Neural cell (in vitro differentiated cells): ENCODE data around the gene UBAC2. TPM values are rescaled to one million over a fixed set of nuclear protein-coding genes. Genes with fewer than 3 reads are reported as not detected.

Experiments used
- H2AFZ ChIP-seq: fragments of 200-600, 300-800 bp; sonication (generic), shearing (Covaris generic); 2 replicates; pipeline ENCODE4 v1.6.0; 2014; ENCODE audit warnings: low read depth, mild to moderate bottlenecking, antibody characterized with exemption, low read length, moderate library complexity
- H3F3A ChIP-seq: fragments of 200-600 bp; shearing (Covaris generic); 2 replicates; pipeline ENCODE4 v1.6.1; 2016; ENCODE audit warnings: mild to moderate bottlenecking, moderate library complexity, mixed read lengths, antibody characterized with exemption, low read length; ENCODE audit not compliant: insufficient read depth, poor library complexity, severe bottlenecking
- H3K27ac ChIP-seq: fragments of 200-600, 300-800 bp; sonication (generic), shearing (Covaris generic); 2 replicates; pipeline ENCODE4 v1.5.1; 2014; ENCODE audit warnings: mild to moderate bottlenecking, low read length, moderate library complexity
- H3K27me3 ChIP-seq: fragments of 300-800, 200-600 bp; sonication (generic), shearing (Covaris generic); 2 replicates; pipeline ENCODE4 v1.6.0; 2014; ENCODE audit warnings: mild to moderate bottlenecking, low read depth, low read length, moderate library complexity; ENCODE audit not compliant: insufficient read depth
- H3K36me3 ChIP-seq: fragments of 300-800, 200-600 bp; sonication (generic), shearing (Covaris generic); 2 replicates; pipeline ENCODE4 v1.5.1; 2014; ENCODE audit warnings: mild to moderate bottlenecking, antibody characterized with exemption, low read length, moderate library complexity; ENCODE audit not compliant: insufficient read depth
- H3K4me2 ChIP-seq: fragments of 300-800, 200-600 bp; sonication (generic), shearing (Covaris generic); 2 replicates; pipeline ENCODE4 v1.6.0; 2014; ENCODE audit warnings: mild to moderate bottlenecking, low read length
- H3K4me3 ChIP-seq: fragments of 300-800, 200-600 bp; sonication (generic), shearing (Covaris generic); 2 replicates; pipeline ENCODE4 v1.5.1; 2014; ENCODE audit warnings: mild to moderate bottlenecking, low read length, moderate library complexity
- H3K79me2 ChIP-seq: fragments of 200-600 bp; shearing (Covaris generic); replicated peaks from 2 replicates; pipeline ENCODE4 v1.6.0; 2014; ENCODE audit warnings: mild to moderate bottlenecking, low read length, moderate library complexity; ENCODE audit not compliant: insufficient read depth
- H3K9ac ChIP-seq: fragments of 300-800, 200-600 bp; sonication (generic), shearing (Covaris generic); 2 replicates; pipeline ENCODE4 v1.6.1; 2016; ENCODE audit warnings: mild to moderate bottlenecking, low read length, mixed read lengths
- H3K9me2 ChIP-seq: fragments of 200-600 bp; shearing (Covaris generic); 2 replicates; pipeline ENCODE4 v1.6.1; 2016; ENCODE audit warnings: mild to moderate bottlenecking, low read length, mixed read lengths; ENCODE audit not compliant: insufficient read depth
- H3K9me3 ChIP-seq: fragments of 200-600, 300-800 bp; sonication (generic), shearing (Covaris generic); 2 replicates; pipeline ENCODE4 v1.6.1; 2016; ENCODE audit warnings: mild to moderate bottlenecking, mixed run types, low read length, moderate library complexity, mixed read lengths
- H4K20me1 ChIP-seq: fragments of 200-600 bp; shearing (Covaris generic); 2 replicates; pipeline ENCODE4 v1.6.1; 2016; ENCODE audit warnings: mild to moderate bottlenecking, mixed run types; ENCODE audit not compliant: insufficient read depth
- EP300 ChIP-seq: fragments of 450-650 bp; conservative IDR thresholded peaks from 2 replicates; pipeline ENCODE4 v1.6.1; 2014; ENCODE audit warnings: antibody characterized with exemption, mild to moderate bottlenecking, moderate library complexity; ENCODE audit not compliant: poor library complexity, severe bottlenecking
- EZH2 ChIP-seq: fragments of 200-600, 300-800 bp; shearing (Covaris generic), sonication (generic); IDR thresholded peaks from 2 replicates; pipeline ENCODE4 v1.6.1; 2014; ENCODE audit warnings: antibody characterized with exemption, low read length, borderline replicate concordance, mild to moderate bottlenecking; ENCODE audit not compliant: insufficient read depth, poor library complexity, severe bottlenecking
- MXI1 ChIP-seq: fragments of 450-650 bp; conservative IDR thresholded peaks from 2 replicates; pipeline ENCODE4 v1.6.1; 2014; ENCODE audit warnings: antibody characterized with exemption, mild to moderate bottlenecking; ENCODE audit not compliant: poor library complexity, severe bottlenecking
- POLR2AphosphoS5 ChIP-seq: IDR thresholded peaks from 2 replicates; pipeline ENCODE4 v1.6.1; 2012
- RAD21 ChIP-seq: fragments of 450-650 bp; conservative IDR thresholded peaks from 2 replicates; pipeline ENCODE4 v1.6.1; 2014; ENCODE audit warnings: antibody characterized with exemption, mild to moderate bottlenecking, moderate library complexity
- SMC3 ChIP-seq: fragments of 450-650 bp; conservative IDR thresholded peaks from 2 replicates; pipeline ENCODE4 v1.6.1; 2014; ENCODE audit warnings: antibody characterized with exemption, mild to moderate bottlenecking, moderate library complexity; ENCODE audit not compliant: poor library complexity
- TAF1 ChIP-seq: IDR thresholded peaks from 2 replicates; pipeline ENCODE4 v1.6.1; 2012; ENCODE audit warnings: low read depth
- polyA plus RNA-seq: library from polyadenylated mRNA; depleted of rRNA; stranded (reverse); fragments of >200 nt; gene quantifications from 2 replicates; pipeline ENCODE4 v1.2.3, GENCODE V29; 2014
- TF ChIP-seq, protein P1 (sequence below): fragments of 450-650 bp; IDR thresholded peaks from 2 replicates; pipeline ENCODE4 v1.5.1; 2014; ENCODE audit warnings: antibody characterized with exemption, mild to moderate bottlenecking, moderate library complexity; ENCODE audit not compliant: poor library complexity, severe bottlenecking
- TF ChIP-seq, protein P2 (sequence below): IDR thresholded peaks from 2 replicates; pipeline ENCODE4 v1.6.1; 2012; ENCODE audit warnings: borderline replicate concordance

Gene UBAC2
- polyA plus RNA-seq, 1 donor from 2014 or later, result 56.9 TPM

DNA sequence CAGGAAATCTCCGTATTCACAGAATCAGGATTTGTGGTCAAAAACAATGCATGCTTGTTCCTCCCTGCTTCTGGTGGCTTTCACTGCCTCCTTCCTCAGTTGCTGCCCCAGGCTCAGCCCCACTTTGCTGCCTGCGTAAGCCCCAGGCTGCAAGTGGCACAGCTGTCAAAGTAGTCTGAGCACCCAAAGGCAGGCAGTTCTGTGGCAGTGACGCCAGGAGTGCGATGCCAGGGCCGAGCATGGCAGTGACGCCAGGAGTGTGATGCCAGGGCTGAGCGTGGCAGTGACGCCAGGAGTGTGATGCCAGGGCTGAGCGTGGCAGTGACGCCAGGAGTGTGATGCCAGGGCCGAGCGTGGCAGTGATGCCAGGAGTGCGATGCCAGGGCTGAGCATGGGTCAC lies 183.8 kb downstream of the UBAC2 start:
- Histone ChIP-seq H3K4me3 (no peak overlapping the region), H3K27ac (no peak overlapping the region), H3K9ac (no peak overlapping the region)

DNA sequence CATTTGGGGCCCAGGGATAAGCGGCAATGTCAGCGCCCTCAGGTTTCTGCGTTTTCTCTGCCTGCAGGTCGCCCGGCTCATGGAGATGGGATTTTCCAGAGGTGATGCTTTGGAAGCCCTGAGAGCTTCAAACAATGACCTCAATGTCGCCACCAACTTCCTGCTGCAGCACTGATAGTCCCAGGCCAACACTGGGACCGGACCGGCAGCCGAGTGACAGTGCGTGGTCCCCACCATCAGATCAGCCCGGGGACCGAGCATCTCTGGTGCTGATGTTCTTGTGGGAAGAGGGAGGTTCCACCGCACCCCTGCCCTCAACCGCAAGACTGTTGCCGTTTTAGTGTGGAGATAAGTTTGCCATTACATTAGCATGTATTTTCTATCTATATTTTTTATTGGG lies 184.5 kb downstream of the UBAC2 start:
- TF ChIP-seq MXI1, result no peak
- no peaks in the 10 kb centered on the region for H3K27me3 ChIP-seq
- H3K36me3 ChIP-seq, result no peaks in the 10 kb centered on the region
- H3K79me2 ChIP-seq, result no peaks in the 10 kb centered on the region
- H4K20me1 ChIP-seq, result no peaks in the 10 kb centered on the region
- no peaks in the 10 kb centered on the region for H3K9me3 ChIP-seq
- no peak overlapping the region for H3K9ac ChIP-seq
- no peak overlapping the region for H3K4me3 ChIP-seq
- no peaks in the 10 kb centered on the region for H3F3A ChIP-seq
- no peaks in the 10 kb centered on the region for H3K9me2 ChIP-seq
- no peak overlapping the region for H3K27ac ChIP-seq
- H2AFZ ChIP-seq, result no peak overlapping the region
- H3K4me2 ChIP-seq, result no peak overlapping the region

More for the DNA sequence above, 183.8 kb downstream of the UBAC2 start:
- no peaks in the 10 kb centered on the region for H3K36me3 ChIP-seq
- no peak overlapping the region for H2AFZ ChIP-seq
- H3K27me3 ChIP-seq, result no peaks in the 10 kb centered on the region
- H4K20me1 ChIP-seq, result no peaks in the 10 kb centered on the region
- no peaks in the 10 kb centered on the region for H3F3A ChIP-seq
- no peaks in the 10 kb centered on the region for H3K9me3 ChIP-seq
- no peaks in the 10 kb centered on the region for H3K79me2 ChIP-seq
- TF ChIP-seq TAF1 (no peak), RAD21 (no peak), EZH2 (no peak), SMC3 (no peak), EP300 (no peak), MXI1 (no peak)
- TF ChIP-seq, protein P1, sequence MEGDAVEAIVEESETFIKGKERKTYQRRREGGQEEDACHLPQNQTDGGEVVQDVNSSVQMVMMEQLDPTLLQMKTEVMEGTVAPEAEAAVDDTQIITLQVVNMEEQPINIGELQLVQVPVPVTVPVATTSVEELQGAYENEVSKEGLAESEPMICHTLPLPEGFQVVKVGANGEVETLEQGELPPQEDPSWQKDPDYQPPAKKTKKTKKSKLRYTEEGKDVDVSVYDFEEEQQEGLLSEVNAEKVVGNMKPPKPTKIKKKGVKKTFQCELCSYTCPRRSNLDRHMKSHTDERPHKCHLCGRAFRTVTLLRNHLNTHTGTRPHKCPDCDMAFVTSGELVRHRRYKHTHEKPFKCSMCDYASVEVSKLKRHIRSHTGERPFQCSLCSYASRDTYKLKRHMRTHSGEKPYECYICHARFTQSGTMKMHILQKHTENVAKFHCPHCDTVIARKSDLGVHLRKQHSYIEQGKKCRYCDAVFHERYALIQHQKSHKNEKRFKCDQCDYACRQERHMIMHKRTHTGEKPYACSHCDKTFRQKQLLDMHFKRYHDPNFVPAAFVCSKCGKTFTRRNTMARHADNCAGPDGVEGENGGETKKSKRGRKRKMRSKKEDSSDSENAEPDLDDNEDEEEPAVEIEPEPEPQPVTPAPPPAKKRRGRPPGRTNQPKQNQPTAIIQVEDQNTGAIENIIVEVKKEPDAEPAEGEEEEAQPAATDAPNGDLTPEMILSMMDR, result no peak
- TF ChIP-seq, protein P2, sequence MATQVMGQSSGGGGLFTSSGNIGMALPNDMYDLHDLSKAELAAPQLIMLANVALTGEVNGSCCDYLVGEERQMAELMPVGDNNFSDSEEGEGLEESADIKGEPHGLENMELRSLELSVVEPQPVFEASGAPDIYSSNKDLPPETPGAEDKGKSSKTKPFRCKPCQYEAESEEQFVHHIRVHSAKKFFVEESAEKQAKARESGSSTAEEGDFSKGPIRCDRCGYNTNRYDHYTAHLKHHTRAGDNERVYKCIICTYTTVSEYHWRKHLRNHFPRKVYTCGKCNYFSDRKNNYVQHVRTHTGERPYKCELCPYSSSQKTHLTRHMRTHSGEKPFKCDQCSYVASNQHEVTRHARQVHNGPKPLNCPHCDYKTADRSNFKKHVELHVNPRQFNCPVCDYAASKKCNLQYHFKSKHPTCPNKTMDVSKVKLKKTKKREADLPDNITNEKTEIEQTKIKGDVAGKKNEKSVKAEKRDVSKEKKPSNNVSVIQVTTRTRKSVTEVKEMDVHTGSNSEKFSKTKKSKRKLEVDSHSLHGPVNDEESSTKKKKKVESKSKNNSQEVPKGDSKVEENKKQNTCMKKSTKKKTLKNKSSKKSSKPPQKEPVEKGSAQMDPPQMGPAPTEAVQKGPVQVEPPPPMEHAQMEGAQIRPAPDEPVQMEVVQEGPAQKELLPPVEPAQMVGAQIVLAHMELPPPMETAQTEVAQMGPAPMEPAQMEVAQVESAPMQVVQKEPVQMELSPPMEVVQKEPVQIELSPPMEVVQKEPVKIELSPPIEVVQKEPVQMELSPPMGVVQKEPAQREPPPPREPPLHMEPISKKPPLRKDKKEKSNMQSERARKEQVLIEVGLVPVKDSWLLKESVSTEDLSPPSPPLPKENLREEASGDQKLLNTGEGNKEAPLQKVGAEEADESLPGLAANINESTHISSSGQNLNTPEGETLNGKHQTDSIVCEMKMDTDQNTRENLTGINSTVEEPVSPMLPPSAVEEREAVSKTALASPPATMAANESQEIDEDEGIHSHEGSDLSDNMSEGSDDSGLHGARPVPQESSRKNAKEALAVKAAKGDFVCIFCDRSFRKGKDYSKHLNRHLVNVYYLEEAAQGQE, result no peak
- no peak overlapping the region for H3K4me2 ChIP-seq
- H3K9me2 ChIP-seq, result no peaks in the 10 kb centered on the region

DNA sequence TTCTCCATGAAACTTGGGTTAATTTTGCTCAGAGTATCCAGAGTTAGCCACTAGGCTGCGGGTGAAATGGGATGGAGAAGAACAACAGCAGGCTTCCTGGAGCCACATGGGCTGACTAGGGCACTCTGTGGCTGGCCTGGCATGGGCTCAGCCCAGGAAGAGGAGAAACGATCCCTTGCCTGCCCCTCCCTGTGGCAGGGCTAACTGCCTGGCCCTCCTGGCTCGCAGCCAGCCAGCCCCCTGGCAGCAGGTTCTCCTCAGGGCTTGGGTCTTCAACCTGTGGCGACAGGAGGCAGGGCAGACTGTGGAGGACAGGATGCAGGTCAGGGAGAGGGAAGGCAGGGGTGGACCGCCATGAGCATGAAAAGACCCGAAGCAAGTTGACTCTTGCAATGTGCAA lies 185.3 kb downstream of the UBAC2 start:
- Histone ChIP-seq H3K9ac (no peak overlapping the region), H3K36me3 (no peaks in the 10 kb centered on the region), H3K27ac (no peak overlapping the region), H3K9me2 (no peaks in the 10 kb centered on the region), H3K4me3 (no peak overlapping the region), H3K9me3 (no peaks in the 10 kb centered on the region), H4K20me1 (no peaks in the 10 kb centered on the region), H2AFZ (no peak overlapping the region), H3K27me3 (no peaks in the 10 kb centered on the region), H3K4me2 (no peak overlapping the region), H3F3A (no peaks in the 10 kb centered on the region), H3K79me2 (no peaks in the 10 kb centered on the region)
- TF ChIP-seq MXI1, result no peak
- no peak for TF ChIP-seq TAF1
- no peak for TF ChIP-seq RAD21
- no peak for TF ChIP-seq POLR2AphosphoS5
- TF ChIP-seq EZH2, result no peak
